Liver (tissue), 9 donors: ENCODE measurements around the gene ATP10D. TPM values are rescaled to one million over a fixed set of nuclear protein-coding genes. Genes with fewer than 3 reads are reported as not detected.

Experiments
- DNase-seq: peaks from one replicate; pipeline ENCODE4 v3.0.0-alpha.2; 2017; ENCODE audit warnings: low spot score
- H3K27ac ChIP-seq, 2 donors: one replicate each; pipeline ENCODE4 v1.7.0; 2013; ENCODE audit warnings: inconsistent platforms in 2 of 2, low read length in 2 of 2, control low read depth in 1 of 2, low read depth in 1 of 2, mild to moderate bottlenecking in 1 of 2
- H3K27me3 ChIP-seq, 4 donors: one replicate each; pipeline versions ENCODE4 v1.6.1 to v1.7.0; 2013; ENCODE audit warnings: low read length in 3 of 4, inconsistent platforms in 1 of 4, mild to moderate bottlenecking in 1 of 4, moderate library complexity in 1 of 4; ENCODE audit not compliant: control insufficient read depth in 4 of 4, insufficient read depth in 4 of 4
- H3K36me3 ChIP-seq, 4 donors: one replicate each; pipeline versions ENCODE4 v1.6.1 to v1.7.0; 2013; ENCODE audit warnings: low read length in 3 of 4, mild to moderate bottlenecking in 3 of 4, low read depth in 1 of 4, moderate library complexity in 1 of 4; ENCODE audit not compliant: control insufficient read depth in 4 of 4, insufficient read depth in 3 of 4
- H3K4me1 ChIP-seq, 4 donors: one replicate each; pipeline versions ENCODE4 v1.6.1 to v1.7.0; 2013; ENCODE audit warnings: low read length in 3 of 4, mild to moderate bottlenecking in 3 of 4, moderate library complexity in 1 of 4; ENCODE audit not compliant: control insufficient read depth in 4 of 4, insufficient read depth in 4 of 4
- H3K4me3 ChIP-seq, 3 donors: one replicate each; pipeline versions ENCODE4 v1.6.1 to v1.7.0; 2013; ENCODE audit warnings: low read length in 3 of 3, control low read depth in 1 of 3, low read depth in 1 of 3, mild to moderate bottlenecking in 1 of 3
- H3K9ac ChIP-seq, 2 donors: one replicate each; pipeline ENCODE4 v1.7.0; 2013; ENCODE audit warnings: low read length in 2 of 2, mild to moderate bottlenecking in 2 of 2, moderate library complexity in 2 of 2, control low read depth in 1 of 2, low read depth in 1 of 2
- H3K9me3 ChIP-seq, 4 donors: one replicate each; pipeline versions ENCODE4 v1.6.1 to v1.7.0; 2013; ENCODE audit warnings: low read length in 3 of 4; ENCODE audit not compliant: control insufficient read depth in 4 of 4
- EGR1 ChIP-seq, 2 donors: IDR thresholded peaks; 2 replicates each; pipeline ENCODE4 v1.6.1; 2016 to 2018; ENCODE audit warnings: antibody characterized with exemption in 2 of 2, low read depth in 2 of 2
- FOXA1 ChIP-seq: IDR thresholded peaks from 2 replicates; pipeline ENCODE4 v1.6.1; 2016; ENCODE audit warnings: antibody characterized with exemption
- FOXA2 ChIP-seq: IDR thresholded peaks from 2 replicates; pipeline ENCODE4 v1.6.1; 2016; ENCODE audit warnings: antibody characterized with exemption
- GABPA ChIP-seq, 2 donors: IDR thresholded peaks in 1 of 2; conservative IDR thresholded peaks in 1 of 2; 2 replicates each; pipeline ENCODE4 v1.6.1; 2016; ENCODE audit warnings: antibody characterized with exemption in 2 of 2, mild to moderate bottlenecking in 1 of 2, moderate library complexity in 1 of 2
- HNF4A ChIP-seq, 2 donors: conservative IDR thresholded peaks; 2 replicates each; pipeline ENCODE4 v1.6.1; 2016; ENCODE audit warnings: antibody characterized with exemption in 2 of 2, mild to moderate bottlenecking in 2 of 2
- HNF4G ChIP-seq: IDR thresholded peaks from 2 replicates; pipeline ENCODE4 v1.6.1; 2016; ENCODE audit warnings: antibody characterized with exemption
- JUND ChIP-seq, 2 donors: IDR thresholded peaks; 2 replicates each; pipeline ENCODE4 v1.6.1; 2016; ENCODE audit warnings: antibody characterized with exemption in 2 of 2
- NR2F2 ChIP-seq: IDR thresholded peaks from 2 replicates; pipeline ENCODE4 v1.6.1; 2016; ENCODE audit warnings: antibody characterized with exemption
- RAD21 ChIP-seq, 2 donors: IDR thresholded peaks; 2 replicates each; pipeline ENCODE4 v1.6.1; 2016; ENCODE audit warnings: antibody characterized with exemption in 2 of 2, mild to moderate bottlenecking in 2 of 2
- RXRA ChIP-seq, 2 donors: IDR thresholded peaks; 2 replicates each; pipeline ENCODE4 v1.6.1; 2017 to 2018; ENCODE audit warnings: antibody characterized with exemption in 2 of 2, mild to moderate bottlenecking in 1 of 2
- SP1 ChIP-seq: IDR thresholded peaks from 2 replicates; pipeline ENCODE4 v1.6.1; 2018; ENCODE audit warnings: antibody characterized with exemption, mild to moderate bottlenecking
- TAF1 ChIP-seq: conservative IDR thresholded peaks from 2 replicates; pipeline ENCODE4 v1.6.1; 2016; ENCODE audit warnings: antibody characterized with exemption, mild to moderate bottlenecking
- YY1 ChIP-seq: IDR thresholded peaks from 2 replicates; pipeline ENCODE4 v1.6.1; 2016; ENCODE audit warnings: antibody characterized with exemption, mild to moderate bottlenecking
- WGBS: extraction: QIAGEN DNeasy Blood & Tissue Kit; methylation state at CpG from one replicate; pipeline ENCODE4 v1.1.7; 2013; 5-methylcytosine and 5-hydroxymethylcytosine counted together
- polyA plus RNA-seq, 2 donors: library from polyadenylated mRNA; stranded (reverse) in 1 of 2; unstranded in 1 of 2; fragments of 200-250 nt in 1 of 2; fragments of >200 nt in 1 of 2; fragmentation: Nextera tagmentation in 1 of 2; extraction: Ambion mirVana in 1 of 2; gene quantifications; one replicate each; pipeline versions ENCODE4 v1.2.1 to v1.2.3, GENCODE V29; 2013 to 2015
- total RNA-seq, 2 donors: library from RNA; depleted of rRNA; stranded (reverse); fragments of >200 nt; gene quantifications; one replicate each; pipeline ENCODE4 v1.2.3, GENCODE V29; 2014
- TF ChIP-seq, protein P1 (sequence below): IDR thresholded peaks from 2 replicates; pipeline ENCODE4 v1.6.1; 2016; ENCODE audit warnings: antibody characterized with exemption
- TF ChIP-seq, protein P2 (sequence below): IDR thresholded peaks from 2 replicates; pipeline ENCODE4 v1.6.1; 2016; ENCODE audit warnings: antibody characterized with exemption
- TF ChIP-seq, protein P3 (sequence below): fragments of 150-350 bp; IDR thresholded peaks from 2 replicates; pipeline ENCODE4 v1.5.1; 2017; ENCODE audit warnings: improper control_type of control experiment, low read depth, low read length; ENCODE audit not compliant: missing input control
- TF ChIP-seq, protein P4 (sequence below): IDR thresholded peaks from 2 replicates; pipeline ENCODE4 v1.6.1; 2016; ENCODE audit warnings: antibody characterized with exemption, mild to moderate bottlenecking
- TF ChIP-seq, protein P5 (sequence below): IDR thresholded peaks from 2 replicates; pipeline ENCODE4 v1.6.1; 2016; ENCODE audit warnings: antibody characterized with exemption
- donor health status: healthy.
- donor health status: healthy.
- donor health status: healthy.
- donor health status: healthy.
- donor health status: healthy.

Gene ATP10D
- total and polyA plus RNA-seq, 4 donors = 4.3 to 13.6 (median 7.4) TPM

DNA sequence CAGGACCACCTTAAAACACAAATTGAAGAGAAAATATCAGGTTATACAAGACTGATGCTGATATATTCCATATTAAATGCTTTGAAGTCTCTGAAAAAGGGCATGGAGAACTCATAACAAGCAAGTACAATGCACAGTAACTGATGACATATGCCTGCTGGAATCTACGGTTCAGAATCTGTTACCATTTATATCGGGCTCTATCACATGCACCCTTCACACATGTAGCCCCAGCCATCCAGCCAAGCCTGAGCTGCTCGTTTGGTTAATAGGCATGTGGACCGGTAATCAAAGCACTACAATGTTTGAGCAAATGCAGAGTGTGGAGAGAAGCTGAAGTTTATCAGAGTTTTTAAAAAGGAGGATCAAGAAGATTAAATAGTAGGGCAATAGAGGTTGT is 33.4 kb upstream of the ATP10D start:
- H3K27me3 ChIP-seq = no peaks in the 10 kb centered on the region
- H3K4me1 ChIP-seq = no peaks in the 10 kb centered on the region
- 92% methylated on average over 4 of the region's 4 CpGs for whole genome bisulfite sequencing
- H3K36me3 ChIP-seq = peaks cover 0 to 10% (median 8%) of the 10 kb centered on the region in 4 donors
- TF ChIP-seq FOXA1 (no peak), JUND (IDR thresholded peaks at IDR 0.05) (no peak), RAD21 (IDR thresholded peaks at IDR 0.05) (no peak), EGR1 (IDR thresholded peaks at IDR 0.05; ENCODE audit: low read depth in 2 of 2) (no peak), FOXA2 (no peak), HNF4A (conservative IDR thresholded peaks at IDR 0.05) (no peak), SP1 (no peak), YY1 (no peak), TAF1 (no peak), RXRA (IDR thresholded peaks at IDR 0.05) (no peak), NR2F2 (no peak), HNF4G (no peak), GABPA (IDR thresholded peaks at IDR 0.05 in 1 of 2, conservative IDR thresholded peaks at IDR 0.05 in 1 of 2) (no peak)
- TF ChIP-seq, protein P1, sequence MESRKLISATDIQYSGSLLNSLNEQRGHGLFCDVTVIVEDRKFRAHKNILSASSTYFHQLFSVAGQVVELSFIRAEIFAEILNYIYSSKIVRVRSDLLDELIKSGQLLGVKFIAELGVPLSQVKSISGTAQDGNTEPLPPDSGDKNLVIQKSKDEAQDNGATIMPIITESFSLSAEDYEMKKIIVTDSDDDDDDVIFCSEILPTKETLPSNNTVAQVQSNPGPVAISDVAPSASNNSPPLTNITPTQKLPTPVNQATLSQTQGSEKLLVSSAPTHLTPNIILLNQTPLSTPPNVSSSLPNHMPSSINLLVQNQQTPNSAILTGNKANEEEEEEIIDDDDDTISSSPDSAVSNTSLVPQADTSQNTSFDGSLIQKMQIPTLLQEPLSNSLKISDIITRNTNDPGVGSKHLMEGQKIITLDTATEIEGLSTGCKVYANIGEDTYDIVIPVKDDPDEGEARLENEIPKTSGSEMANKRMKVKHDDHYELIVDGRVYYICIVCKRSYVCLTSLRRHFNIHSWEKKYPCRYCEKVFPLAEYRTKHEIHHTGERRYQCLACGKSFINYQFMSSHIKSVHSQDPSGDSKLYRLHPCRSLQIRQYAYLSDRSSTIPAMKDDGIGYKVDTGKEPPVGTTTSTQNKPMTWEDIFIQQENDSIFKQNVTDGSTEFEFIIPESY = no peak
- TF ChIP-seq, protein P2, sequence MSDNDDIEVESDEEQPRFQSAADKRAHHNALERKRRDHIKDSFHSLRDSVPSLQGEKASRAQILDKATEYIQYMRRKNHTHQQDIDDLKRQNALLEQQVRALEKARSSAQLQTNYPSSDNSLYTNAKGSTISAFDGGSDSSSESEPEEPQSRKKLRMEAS = no peak
- TF ChIP-seq, protein P3, sequence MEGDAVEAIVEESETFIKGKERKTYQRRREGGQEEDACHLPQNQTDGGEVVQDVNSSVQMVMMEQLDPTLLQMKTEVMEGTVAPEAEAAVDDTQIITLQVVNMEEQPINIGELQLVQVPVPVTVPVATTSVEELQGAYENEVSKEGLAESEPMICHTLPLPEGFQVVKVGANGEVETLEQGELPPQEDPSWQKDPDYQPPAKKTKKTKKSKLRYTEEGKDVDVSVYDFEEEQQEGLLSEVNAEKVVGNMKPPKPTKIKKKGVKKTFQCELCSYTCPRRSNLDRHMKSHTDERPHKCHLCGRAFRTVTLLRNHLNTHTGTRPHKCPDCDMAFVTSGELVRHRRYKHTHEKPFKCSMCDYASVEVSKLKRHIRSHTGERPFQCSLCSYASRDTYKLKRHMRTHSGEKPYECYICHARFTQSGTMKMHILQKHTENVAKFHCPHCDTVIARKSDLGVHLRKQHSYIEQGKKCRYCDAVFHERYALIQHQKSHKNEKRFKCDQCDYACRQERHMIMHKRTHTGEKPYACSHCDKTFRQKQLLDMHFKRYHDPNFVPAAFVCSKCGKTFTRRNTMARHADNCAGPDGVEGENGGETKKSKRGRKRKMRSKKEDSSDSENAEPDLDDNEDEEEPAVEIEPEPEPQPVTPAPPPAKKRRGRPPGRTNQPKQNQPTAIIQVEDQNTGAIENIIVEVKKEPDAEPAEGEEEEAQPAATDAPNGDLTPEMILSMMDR = no peak
- DNase-seq = no peak
- H3K4me3 ChIP-seq = no peak overlapping the region
- H3K9me3 ChIP-seq = no peaks in the 10 kb centered on the region
- no peak overlapping the region for H3K9ac ChIP-seq
- no peak overlapping the region for H3K27ac ChIP-seq

DNA sequence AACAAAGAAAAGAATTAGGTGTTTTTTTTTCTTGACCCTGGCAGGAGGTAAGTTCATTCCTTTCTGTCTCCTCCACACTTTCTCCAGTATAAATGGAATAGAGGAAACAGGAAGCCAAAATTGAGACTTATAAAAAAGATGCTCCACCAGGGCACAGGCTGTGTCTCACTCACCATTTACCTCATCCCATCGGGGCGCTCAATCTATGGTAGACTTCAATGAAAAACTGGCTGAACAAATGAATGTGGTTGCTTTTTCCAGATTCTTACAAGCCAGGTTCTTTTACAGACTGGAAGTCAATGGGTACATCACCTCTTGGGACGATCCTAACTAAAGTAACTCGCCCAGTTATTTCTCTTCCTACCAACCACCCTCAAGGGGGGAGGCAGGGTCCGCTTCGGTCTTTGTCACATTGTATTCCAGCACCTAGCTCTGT is 22.3 kb upstream of the ATP10D start:
- WGBS = 12% methylated on average over 6 of the region's 6 CpGs
- H3K27ac ChIP-seq = peak overlapping the region; percentile 53 to 64
- DNase-seq = no peak
- TF ChIP-seq EGR1 (IDR thresholded peaks at IDR 0.05; ENCODE audit: low read depth in 2 of 2) (no peak), JUND (IDR thresholded peaks at IDR 0.05) (no peak), GABPA (IDR thresholded peaks at IDR 0.05 in 1 of 2, conservative IDR thresholded peaks at IDR 0.05 in 1 of 2) (no peak), RAD21 (IDR thresholded peaks at IDR 0.05) (no peak), HNF4G (no peak), NR2F2 (no peak), YY1 (no peak), TAF1 (no peak), FOXA2 (no peak)
- TF ChIP-seq, protein P4, sequence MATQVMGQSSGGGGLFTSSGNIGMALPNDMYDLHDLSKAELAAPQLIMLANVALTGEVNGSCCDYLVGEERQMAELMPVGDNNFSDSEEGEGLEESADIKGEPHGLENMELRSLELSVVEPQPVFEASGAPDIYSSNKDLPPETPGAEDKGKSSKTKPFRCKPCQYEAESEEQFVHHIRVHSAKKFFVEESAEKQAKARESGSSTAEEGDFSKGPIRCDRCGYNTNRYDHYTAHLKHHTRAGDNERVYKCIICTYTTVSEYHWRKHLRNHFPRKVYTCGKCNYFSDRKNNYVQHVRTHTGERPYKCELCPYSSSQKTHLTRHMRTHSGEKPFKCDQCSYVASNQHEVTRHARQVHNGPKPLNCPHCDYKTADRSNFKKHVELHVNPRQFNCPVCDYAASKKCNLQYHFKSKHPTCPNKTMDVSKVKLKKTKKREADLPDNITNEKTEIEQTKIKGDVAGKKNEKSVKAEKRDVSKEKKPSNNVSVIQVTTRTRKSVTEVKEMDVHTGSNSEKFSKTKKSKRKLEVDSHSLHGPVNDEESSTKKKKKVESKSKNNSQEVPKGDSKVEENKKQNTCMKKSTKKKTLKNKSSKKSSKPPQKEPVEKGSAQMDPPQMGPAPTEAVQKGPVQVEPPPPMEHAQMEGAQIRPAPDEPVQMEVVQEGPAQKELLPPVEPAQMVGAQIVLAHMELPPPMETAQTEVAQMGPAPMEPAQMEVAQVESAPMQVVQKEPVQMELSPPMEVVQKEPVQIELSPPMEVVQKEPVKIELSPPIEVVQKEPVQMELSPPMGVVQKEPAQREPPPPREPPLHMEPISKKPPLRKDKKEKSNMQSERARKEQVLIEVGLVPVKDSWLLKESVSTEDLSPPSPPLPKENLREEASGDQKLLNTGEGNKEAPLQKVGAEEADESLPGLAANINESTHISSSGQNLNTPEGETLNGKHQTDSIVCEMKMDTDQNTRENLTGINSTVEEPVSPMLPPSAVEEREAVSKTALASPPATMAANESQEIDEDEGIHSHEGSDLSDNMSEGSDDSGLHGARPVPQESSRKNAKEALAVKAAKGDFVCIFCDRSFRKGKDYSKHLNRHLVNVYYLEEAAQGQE = no peak
- TF ChIP-seq, protein P3 = no peak
- TF ChIP-seq, protein P5, sequence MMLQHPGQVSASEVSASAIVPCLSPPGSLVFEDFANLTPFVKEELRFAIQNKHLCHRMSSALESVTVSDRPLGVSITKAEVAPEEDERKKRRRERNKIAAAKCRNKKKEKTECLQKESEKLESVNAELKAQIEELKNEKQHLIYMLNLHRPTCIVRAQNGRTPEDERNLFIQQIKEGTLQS = no peak
- TF ChIP-seq, protein P1 = no peak
- H3K9ac ChIP-seq = peak overlapping the region; percentile 30 to 69
- H3K4me1 ChIP-seq = peaks cover 3 to 7% (median 6%) of the 10 kb centered on the region in 4 donors
- H3K9me3 ChIP-seq = no peaks in the 10 kb centered on the region
- no peaks in the 10 kb centered on the region for H3K36me3 ChIP-seq
- H3K27me3 ChIP-seq = no peaks in the 10 kb centered on the region
- peak overlapping the region; percentile 88 to 99 (median 90) for H3K4me3 ChIP-seq
